GM19463 (cell line): Measurements from ENCODE around the gene RGP1.

Experiments
- ATAC-seq: cut with Tn5 transposase; IDR thresholded peaks from one replicate; pipeline ENCODE4 v1.9.1; 2021; ENCODE audit warnings: mild to moderate bottlenecking, moderate library complexity; ENCODE audit not compliant: unreplicated experiment

The RGP1 gene, protein sequence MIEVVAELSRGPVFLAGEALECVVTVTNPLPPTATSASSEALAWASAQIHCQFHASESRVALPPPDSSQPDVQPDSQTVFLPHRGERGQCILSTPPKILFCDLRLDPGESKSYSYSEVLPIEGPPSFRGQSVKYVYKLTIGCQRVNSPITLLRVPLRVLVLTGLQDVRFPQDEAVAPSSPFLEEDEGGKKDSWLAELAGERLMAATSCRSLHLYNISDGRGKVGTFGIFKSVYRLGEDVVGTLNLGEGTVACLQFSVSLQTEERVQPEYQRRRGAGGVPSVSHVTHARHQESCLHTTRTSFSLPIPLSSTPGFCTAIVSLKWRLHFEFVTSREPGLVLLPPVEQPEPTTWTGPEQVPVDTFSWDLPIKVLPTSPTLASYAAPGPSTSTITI

DNA sequence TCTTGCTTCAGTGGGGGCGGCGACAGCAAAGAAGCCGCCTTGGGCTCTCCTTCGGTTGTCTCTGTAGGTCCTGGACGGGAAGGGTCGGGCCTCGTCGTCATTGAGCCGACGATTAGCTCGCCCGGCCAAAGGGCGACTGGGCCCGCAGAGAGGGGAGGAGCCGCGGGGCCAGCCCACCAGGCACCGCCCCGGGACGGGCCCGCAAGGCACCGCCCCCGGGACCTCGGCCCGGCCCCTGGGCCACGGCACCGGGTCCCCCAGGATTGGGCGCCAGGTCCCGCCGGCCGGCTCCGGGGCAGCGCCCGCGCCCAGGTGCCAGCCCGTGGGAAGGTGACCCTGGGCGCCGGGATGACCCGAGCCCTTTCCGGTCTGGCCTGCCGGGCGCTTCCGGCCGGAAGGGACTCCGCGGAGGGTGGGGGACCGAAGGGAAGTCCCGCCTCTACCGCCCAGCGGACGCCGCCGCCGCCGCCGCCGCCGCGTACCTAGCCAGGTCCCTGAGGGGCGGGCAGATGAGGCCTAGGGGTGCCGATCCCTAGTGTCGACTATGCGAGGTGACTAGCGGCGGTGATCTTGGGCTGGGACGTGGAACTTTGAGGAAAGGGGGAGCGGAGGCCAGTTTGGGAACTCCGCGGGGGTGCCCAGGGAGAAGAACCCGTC, at the start of gene RGP1, which contains the start of gene GBA2:
TSS of gene RGP1 (plus strand) at position 430 of the 657 bp plus-strand sequence. CDS start 469 bp downstream, outside the sequence.
TSS of gene GBA2 (minus strand) at position 371 of the 657 bp plus-strand sequence. CDS start 524 bp downstream, outside the sequence.
- ATAC-seq, result peak; percentile 85

DNA sequence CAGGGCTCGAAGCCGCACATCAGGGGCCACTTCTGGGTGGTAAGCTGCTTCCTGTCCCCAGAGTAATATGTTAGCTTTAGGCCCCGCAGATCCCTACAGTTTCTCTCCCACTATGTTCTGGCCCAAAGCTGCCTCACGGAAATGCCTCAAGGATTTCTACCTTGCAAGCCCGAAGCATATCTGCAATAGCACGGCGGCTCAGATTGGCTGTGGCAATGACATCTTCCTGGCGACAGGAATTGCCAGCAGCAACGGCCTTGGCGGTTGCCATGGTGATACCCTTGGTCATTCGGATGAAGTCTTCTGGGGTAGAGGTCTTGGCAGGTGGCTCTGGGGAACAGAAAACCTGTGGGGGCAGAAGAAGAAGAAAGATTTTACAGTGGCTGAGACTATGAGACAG, 49.1 kb upstream of the RGP1 start:
- ATAC-seq, result no peak

DNA sequence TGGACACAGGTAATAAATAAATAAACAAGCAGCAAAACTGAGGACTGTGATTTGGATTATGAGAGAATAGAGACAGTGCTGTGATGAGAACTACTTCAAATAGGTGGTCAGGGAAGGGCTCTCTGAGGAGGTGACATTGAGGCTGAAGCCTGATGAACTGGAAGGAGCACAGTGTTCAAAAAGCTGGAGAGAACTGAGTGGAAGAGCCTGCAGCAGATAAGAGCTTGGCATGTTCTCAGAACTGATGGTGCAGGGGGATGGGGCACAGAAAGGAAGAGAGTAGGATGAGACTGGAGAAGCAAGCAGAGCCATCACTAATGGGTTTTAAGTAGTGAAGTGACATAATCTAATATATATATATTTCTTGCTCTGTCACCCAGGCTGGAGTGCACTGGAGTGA, 48.1 kb upstream of the RGP1 start:
- ATAC-seq, result no peak

DNA sequence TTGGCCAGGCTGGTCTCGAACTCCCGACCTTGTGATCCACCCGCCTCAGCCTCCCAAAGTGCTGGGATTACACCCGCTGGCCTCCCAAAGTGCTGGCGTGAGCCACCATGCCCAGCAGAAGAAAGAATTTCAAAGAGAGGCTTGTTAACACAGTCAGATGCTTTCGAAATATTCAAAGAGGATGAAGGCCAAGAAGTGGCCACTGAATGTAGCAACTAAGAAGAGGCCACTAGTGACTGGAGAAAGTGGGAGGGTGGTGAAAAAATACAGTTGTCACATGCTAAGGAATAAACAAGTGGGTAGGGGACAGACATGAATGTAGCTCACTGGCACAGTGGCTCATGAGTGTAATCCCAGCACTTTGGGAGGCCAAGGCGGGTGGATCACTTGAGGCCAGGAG, 46.4 kb upstream of the RGP1 start:
- no peak for ATAC-seq

DNA sequence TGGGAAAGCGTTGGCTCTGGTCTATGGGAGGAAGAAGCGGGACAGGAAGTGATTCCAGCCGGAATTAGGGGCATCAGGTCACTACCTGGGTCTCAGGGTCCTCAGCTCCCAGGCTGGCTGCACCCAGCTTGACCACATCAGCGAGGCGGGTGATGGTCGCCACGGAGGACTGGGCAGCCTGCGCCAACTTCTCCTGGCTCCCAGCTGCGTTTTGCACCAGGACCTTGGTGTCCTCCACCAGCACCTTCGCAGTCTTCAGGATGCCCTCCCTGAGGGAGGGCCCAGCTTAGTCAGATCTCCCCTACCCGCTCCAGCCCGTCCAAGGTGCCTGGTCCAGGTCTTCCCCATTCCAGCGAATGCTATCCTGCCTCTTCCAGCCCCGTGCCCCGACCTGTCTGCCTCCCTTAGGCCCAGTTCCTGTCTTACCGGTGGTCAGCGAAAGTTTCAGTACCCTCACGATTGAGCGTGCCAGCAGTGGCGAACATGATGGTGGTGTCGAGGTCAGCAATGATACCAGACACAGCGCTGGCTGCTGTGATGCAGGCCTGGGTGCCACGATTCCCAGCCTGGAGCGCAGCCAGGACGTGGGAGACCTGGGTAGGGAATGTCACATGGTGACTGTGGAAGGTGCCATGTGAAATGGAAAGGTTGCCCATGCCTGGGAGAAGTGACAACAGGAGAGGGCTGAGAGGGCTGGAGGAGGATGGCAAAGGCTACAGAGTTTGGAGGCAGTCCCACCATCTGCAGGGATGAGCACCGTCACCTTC, 45.0 kb upstream of the RGP1 start:
- no peak for ATAC-seq

DNA sequence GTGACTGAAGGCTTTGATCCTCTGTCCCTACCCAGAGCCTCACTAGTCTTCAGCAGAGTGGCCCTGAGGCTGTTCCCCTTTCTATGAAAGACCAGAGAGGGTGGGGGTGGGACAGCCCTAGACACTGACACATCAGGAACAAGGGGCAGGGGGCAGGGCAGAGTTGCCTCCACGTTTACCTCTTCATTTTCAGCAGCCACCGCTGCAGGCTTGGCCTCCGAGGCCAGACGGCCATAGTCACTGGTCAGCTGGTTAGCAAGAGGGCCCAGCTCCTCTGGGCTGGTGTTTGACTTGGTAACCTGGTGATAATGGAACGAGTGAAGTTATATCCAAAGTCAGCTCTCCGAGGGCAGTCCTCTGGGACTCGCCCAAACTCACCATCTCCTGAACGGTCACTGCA, 43.7 kb upstream of the RGP1 start:
- no peak for ATAC-seq

DNA sequence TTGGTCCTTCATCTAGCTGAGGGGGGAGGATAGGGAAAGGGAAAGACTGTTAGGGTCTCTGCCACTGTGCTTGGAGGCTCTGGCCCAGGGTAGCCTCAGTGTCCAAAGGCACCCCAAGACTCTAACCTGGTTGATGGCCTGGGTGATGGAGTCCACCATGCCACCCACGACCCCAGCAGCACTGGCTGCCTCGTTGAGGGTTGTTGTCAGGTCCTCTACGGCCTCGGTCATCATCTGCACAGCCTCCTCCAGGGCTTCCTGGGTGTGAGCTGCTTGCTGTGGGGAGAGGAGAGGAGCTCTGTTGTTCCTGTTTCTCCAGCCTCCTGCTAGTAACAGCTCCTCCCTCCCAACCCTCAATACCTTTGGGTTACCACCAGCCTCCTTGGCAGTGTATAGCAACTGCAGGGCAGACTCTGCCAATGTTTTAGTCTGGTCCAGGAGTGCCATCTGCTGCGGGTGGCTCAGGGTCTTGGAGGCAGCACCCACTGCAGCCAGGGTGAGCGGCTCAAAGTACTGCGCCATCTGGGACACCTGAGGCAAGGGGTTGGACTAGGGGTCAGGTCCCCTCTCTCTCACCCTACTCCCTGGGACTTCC, 43.2 kb upstream of the RGP1 start:
- ATAC-seq, result no peak

DNA sequence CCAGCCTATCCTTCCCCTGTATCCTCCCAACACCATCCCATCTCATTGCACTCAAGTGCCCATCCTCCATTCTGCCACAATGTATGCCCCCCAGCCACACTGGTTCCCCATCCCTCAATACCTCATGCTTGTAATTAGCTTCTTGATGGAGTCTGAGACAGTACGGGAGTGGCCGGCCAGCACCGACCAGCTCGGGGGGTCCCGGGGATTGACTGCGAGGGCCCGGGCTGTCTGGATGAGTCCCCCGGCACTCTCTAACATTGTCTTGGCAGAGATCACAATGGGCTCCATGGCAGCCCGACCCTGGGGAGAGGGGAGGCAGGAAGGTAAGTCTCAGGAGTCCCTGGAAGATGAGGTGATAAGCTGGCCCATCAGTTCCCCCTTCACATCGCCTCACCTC, 42.1 kb upstream of the RGP1 start:
- no peak for ATAC-seq

DNA sequence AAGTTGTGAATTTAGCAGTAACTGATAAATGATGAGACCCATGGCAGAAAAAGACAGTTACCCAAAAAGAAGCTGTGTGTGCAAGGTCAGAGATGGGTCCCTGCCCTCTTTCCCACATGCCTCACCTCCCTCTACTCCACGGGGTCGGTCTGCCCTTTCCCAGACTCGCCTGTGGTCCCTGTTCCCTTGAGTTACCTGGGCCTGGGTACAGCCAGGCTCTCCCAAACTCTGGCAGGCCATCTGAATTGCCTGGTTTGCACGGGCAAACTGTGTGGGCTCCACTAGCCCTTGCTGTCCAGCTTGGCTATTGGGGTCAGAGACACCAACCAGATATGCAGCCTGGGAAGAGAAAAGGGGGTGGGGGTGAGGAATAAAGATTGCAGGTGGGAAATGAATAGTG, 40.9 kb upstream of the RGP1 start:
- no peak for ATAC-seq

DNA sequence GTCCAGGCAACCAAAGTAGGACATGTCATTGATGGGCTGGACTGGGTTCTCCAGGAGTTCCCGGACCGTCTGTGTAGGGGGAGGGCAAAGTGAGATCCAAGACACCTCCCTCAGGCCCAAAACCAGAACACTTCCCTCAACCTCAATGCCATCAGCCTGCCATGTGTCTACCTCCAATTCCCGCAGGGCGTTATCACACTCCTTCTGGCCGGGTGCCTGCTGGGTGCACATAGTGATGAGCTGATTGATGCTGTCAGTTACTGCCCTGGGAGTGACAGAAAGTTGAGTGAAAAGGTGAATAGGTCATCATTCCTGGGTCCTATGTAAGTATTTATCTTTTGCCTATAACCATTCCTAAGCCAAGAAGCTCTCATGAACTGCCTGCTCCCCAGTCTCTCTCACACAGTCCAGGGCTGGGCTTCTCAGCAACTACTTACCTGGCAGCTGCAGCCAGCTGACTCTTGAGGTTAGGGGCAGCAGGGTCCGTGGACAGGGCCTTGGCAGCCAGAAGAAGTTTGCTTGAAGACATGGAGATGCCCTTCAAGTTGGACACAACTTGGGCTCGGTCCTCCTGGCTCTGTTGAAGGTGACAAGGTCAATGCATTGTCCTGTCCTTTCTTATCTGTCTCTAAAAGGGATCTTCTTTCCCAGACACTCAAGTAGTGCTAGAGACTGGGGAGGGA, 38.1 kb upstream of the RGP1 start:
- ATAC-seq, result no peak

DNA sequence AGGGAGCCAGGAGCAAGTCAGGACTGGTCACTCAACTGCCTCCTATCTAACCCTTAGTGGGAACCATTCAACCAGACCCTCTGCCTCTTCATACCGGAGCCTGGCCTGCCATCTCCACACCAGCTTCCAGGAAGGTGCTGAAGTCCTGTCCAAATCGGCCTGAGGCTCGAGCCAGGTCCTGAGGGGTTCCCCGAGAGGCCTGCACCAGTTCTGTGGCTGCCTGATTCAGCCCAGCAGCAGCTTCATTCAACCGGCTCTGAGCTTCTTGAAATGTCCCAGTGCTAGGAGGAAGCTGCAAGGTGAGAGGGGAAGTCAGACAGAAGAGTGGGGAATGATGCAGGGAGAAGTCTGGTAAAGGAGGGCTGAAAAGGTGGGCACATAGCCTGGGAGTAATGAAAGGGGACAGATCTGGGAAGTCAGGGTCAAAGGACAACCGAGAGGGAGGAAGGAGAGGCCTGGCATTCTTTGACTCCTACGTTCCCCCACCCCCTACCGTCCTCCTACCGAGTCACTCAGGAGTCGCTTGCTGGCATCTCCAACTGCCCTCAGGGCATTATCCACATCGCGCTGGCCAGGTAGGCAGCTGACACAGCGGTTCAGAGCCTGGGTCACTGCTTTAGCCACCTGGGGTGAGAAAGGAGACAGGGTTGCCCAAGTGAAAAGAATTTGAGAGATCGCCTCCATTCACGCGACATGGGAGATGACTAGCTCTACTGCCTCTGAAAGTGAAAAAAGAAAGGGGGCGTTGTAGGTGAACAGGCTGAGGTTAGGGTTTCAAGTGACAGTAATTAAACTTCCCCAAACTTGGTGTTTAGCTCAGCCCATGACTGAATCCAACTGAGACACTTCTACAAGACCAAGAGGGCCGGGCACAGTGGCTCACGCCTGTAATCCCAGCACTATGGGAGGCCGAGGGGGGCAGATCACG, 37.3 kb upstream of the RGP1 start:
- no peak for ATAC-seq

DNA sequence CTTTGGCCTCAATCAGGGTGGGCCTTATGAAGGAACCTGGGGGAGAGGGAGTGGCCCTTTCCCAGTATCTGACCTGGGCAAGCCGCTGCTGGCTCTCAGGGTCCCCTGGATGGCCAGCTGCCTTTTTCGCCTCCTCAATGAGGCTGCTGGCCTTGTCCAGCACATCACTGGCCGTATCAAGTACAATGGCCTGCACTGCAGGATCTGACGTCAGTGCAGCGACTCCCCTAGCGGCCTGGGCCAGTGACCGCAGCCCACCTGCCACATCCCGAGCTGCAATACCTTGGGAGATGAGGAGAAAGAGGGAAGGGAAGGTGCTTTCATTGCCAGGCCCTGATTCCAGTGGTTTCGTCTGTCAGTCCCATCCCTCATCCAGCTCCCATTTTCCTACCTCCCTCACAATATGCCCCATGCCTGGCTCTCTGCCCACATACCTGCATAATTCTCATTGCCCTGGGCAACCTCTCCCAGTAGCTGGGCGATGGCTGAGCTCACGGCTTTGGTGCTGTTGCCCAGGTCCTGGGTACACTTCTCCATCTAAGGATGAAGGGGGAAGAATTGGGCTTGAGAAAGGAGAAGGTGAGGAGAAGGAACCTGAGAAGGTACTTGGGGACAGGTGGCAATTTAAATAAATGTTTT, 36.2 kb upstream of the RGP1 start:
- ATAC-seq, result no peak

DNA sequence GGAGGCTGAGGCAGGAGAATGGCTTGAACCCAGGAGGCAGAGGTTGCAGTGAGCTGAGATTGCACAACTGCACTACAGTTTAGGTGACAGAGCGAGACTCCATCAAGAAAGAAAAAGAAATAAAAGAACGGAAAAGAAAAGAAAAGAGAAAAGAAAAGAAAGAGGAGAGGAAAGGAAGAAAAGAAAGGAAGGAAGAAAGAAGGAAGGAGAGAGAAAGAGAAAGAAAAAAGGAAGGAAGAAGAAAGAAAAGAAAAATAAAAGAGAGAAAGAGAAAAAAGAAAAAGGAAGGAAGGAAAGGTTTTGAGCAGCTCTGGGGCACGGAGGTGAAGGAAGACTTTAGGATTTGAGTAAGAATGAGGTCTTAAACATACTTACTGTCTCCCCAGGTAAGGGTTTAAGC, 35.5 kb upstream of the RGP1 start:
- no peak for ATAC-seq

DNA sequence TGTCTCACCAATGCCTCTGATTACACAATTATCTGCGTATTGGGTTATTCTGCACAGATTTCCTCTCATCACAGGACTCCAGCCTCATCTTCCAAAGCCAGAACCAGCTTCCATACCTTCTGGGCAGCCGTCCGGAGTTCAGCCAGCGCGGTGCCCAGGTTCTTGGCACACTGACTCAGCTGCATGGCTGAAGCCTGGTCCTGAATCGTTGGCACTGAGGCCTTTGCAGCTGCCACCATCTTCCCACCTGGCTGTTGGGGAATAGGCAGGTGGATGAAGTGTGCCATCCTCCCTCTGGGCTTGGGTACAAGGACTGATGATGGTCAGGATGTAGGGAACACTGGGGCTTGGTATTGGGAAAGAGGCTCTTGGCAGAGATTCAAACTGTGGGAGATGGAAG, 35.0 kb upstream of the RGP1 start:
- ATAC-seq, result no peak

DNA sequence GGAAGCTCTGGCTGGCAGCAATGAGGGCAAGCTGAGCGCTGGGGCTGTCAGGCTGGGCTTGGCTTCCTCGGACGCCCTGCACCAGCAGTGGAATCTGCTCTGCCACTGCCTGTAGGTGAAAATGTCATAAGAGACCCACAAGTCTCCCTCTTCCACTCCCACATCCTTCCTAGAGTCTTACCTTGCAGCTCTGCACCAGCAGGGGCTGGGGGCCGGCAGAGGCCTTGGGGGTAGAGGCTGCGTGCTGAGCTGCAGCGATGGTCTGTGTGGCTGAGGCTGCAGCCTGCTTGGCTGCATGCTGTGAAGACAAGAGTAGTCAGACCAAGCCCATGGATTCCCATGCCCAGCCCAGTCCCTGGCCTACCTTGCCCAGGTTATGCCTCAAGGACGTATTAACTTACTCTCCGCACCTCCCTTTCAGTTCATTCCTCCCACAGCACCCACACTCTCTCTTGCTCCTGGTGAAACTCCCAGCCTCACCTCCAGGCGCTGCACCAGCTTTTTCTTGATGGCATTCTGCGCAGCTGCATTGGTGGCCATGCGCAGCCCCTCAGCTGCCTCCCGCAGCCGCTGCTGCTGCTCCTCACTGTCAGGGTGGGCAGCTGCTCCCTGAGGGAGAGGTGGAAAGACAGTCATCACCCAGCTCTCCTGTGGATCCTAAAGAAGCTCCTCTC, 34.4 kb upstream of the RGP1 start:
- no peak for ATAC-seq

DNA sequence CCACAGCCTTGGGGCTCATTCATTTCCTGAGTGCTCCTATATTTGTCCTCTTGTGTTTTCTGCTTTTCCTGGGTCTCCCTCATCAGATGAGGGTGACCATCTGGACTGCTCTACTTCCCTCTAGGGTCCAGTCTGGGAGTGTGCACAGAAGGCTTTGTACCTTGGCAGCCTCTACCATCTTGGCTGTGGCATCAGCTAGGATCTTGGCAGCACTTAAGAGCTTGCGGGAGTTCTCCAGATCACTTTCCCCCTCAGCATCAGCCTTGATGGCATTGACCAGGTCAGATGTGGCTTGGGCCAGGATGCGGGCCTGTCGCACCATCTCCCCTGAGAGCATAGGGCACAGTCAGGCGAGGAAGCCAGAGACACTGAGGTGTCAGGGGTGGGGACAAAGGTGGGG, 32.9 kb upstream of the RGP1 start:
- ATAC-seq, result no peak

DNA sequence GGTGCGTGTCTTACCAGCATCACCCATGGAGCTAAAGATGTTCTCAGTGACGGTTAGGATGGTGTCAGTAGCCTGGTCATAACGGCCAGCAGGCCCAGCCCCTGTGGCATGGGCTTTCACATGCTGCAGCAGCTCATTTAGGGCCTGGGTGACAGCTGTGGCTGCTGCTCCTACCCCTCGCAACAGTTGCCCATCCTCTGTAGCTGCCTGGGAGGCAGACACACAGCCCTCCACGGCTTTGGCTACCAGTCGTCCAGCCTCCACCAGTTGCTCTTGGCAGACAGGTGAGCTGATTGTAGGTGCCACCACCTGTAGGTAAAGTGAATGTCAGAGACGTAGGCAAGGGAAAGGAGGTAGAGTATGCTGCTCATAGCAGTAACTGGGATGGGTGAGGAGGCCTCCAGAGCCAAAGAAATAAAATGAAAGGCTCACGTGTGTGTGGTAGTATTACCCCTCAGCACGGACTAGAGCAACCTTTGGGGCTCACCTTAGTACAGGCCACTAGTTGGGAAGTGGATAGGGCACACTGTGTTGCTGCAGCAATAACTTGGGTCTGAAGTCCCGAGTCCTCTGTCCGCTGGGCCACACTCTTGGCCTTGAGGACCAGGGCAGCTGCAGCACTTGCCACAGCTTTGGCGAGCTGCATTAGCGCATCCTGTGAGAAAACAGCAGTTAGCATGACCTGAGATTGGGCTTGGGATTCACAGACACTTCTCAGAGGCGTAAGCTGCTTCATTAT, 31.8 kb upstream of the RGP1 start:
- ATAC-seq, result no peak
